AG04449 (cell line): ENCODE data around the gene PGF.
A peak's percentile ranks its signal among the peaks of the same experiment; 100 is the strongest.

Source experiments
- CTCF ChIA-PET: fragments of 350-600 bp; formaldehyde crosslinking; extraction: SDS; loops from one replicate; lab custom pipeline; 2021; ENCODE audit warnings: antibody characterized with exemption; lab: Yijun Ruan, JAX
- POLR2A ChIA-PET: fragments of 400-600, 350-600 bp; formaldehyde crosslinking; extraction: SDS; loops from one replicate; lab custom pipeline; 2020; ENCODE audit warnings: antibody characterized with exemption, inconsistent platforms; lab: Yijun Ruan, JAX
- DNase-seq: peaks from one replicate; pipeline ENCODE4 v3.0.0-alpha.2; 2010; ENCODE audit warnings: low read depth, low spot score
- H3K4me3 ChIP-seq: 2 replicates; pipeline ENCODE4 v1.5.1; 2011; ENCODE audit warnings: low read depth, mild to moderate bottlenecking, control low read depth, low read length
- CTCF ChIP-seq: IDR thresholded peaks from one replicate; pipeline ENCODE4 v1.5.1; 2011; ENCODE audit warnings: mild to moderate bottlenecking, moderate library complexity, low read length, control low read depth, inconsistent platforms; ENCODE audit not compliant: insufficient read depth; ENCODE audit errors: missing control alignments

PGF gene

GRCh38 chr14:74907744-74908143 is 47.7 kb downstream of the PGF start:
- CTCF ChIA-PET, result interaction anchor here (1.4 to 26.3 kb wide), 9 partner anchors 10 to 184 kb away, joined by 4 to 689 read pairs (median 61); partner anchors contain the start of genes DLST, PROX2 and ZC2HC1C
- TF ChIP-seq CTCF, result no peak
- no peak overlapping the region for H3K4me3 ChIP-seq
- DNase-seq, result no peak
- POLR2A ChIA-PET, result no interaction called here

- ChIA-PET CTCF (interaction anchor here (0.6 to 26.3 kb wide), 17 partner anchors 11 to 298 kb away, joined by 3 to 689 read pairs (median 18); partner anchors contain the start of genes DLST, PROX2 and ZC2HC1C), POLR2A (interaction anchor here (0.8 to 0.9 kb wide), 2 partner anchors 14 to 21 kb away, joined by 3 read pairs; no protein-coding TSS in a partner anchor)
- DNase-seq, result no peak
- TF ChIP-seq CTCF, result peak; percentile 4
- H3K4me3 ChIP-seq, result no peak overlapping the region
Observed at GRCh38 chr14:74906925-74907521, 48.4 kb downstream of the PGF start.

- POLR2A ChIA-PET, result interaction anchor here (1.5 to 1.7 kb wide), 2 partner anchors 12 to 44 kb away, joined by 3 to 8 read pairs; no protein-coding TSS in a partner anchor
- no peak for DNase-seq
Observed at GRCh38 chr14:74905595-74906142, 49.7 kb downstream of the PGF start.

GRCh38 chr14:74904635-74905503 is 50.5 kb downstream of the PGF start:
- POLR2A ChIA-PET, result interaction anchor here (1.5 to 1.7 kb wide), 2 partner anchors 11 to 43 kb away, joined by 3 to 8 read pairs; no protein-coding TSS in a partner anchor
- CTCF ChIA-PET, result interaction anchor here (0.6 to 26.3 kb wide), 35 partner anchors 8 to 398 kb away, joined by 3 to 689 read pairs (median 5); partner anchors contain the start of genes DLST, LTBP2, NEK9 and PROX2
- TF ChIP-seq CTCF, result no peak
- DNase-seq, result no peak
- no peak overlapping the region for H3K4me3 ChIP-seq

More at GRCh38 chr14:74905595-74906142, 49.7 kb downstream of the PGF start:
- CTCF ChIA-PET, result interaction anchor here (0.7 to 26.3 kb wide), 41 partner anchors 12 to 397 kb away, joined by 3 to 689 read pairs (median 4); partner anchors contain the start of genes ACYP1, DLST, LTBP2 and NEK9
- H3K4me3 ChIP-seq, result no peak overlapping the region
- TF ChIP-seq CTCF, result peak; percentile 94

GRCh38 chr14:74902941-74903705 is 52.3 kb downstream of the PGF start:
- ChIA-PET POLR2A (no interaction called here), CTCF (interaction anchor here (0.7 to 26.3 kb wide), 5 partner anchors 10 to 188 kb away, joined by 3 to 689 read pairs (median 269); partner anchors contain the start of genes DLST and PROX2)
- no peak for DNase-seq
- no peak overlapping the region for H3K4me3 ChIP-seq
- no peak for TF ChIP-seq CTCF
